ENCODE measurements around the gene SPRY1.

The SPRY1 gene

GRCh38 chr4:123412091-123412505 is 15.5 kb downstream of the SPRY1 start:
- no peak for DNase-seq

GRCh38 chr4:123412700-123413512 is 16.3 kb downstream of the SPRY1 start:
- DNase-seq: no peak

GRCh38 chr4:123415576-123415975 is 19.0 kb downstream of the SPRY1 start:
- no peak for DNase-seq

GRCh38 chr4:123415977-123416376 is 19.4 kb downstream of the SPRY1 start:
- peak; percentile 29 for DNase-seq

- DNase-seq: no peak
These were observed 21.2 kb downstream of the SPRY1 start for GRCh38 chr4:123417813-123418212.

GRCh38 chr4:123418351-123418931 is 21.8 kb downstream of the SPRY1 start:
- no peak for DNase-seq

- DNase-seq: no peak
These were observed 23.5 kb downstream of the SPRY1 start for GRCh38 chr4:123419885-123420755.

GRCh38 chr4:123421227-123421936 is 24.8 kb downstream of the SPRY1 start:
- DNase-seq: no peak

- DNase-seq: peak; percentile 24
These were observed 25.6 kb downstream of the SPRY1 start for GRCh38 chr4:123421937-123422781.

- no peak for DNase-seq
These were observed 27.2 kb downstream of the SPRY1 start for GRCh38 chr4:123423819-123424218.

- DNase-seq: no peak
These were observed 31.4 kb downstream of the SPRY1 start for GRCh38 chr4:123427951-123428350.

GRCh38 chr4:123430031-123430430 is 33.4 kb downstream of the SPRY1 start:
- no peak for DNase-seq

- no peak for DNase-seq
These were observed 33.9 kb downstream of the SPRY1 start for GRCh38 chr4:123430501-123430900.

- DNase-seq: no peak
These were observed 37.0 kb downstream of the SPRY1 start for GRCh38 chr4:123433573-123433972.

- no peak for DNase-seq
These were observed 37.4 kb downstream of the SPRY1 start for GRCh38 chr4:123433976-123434375.

GRCh38 chr4:123435246-123436113 is 38.9 kb downstream of the SPRY1 start:
- no peak for DNase-seq

- no peak for DNase-seq
These were observed 41.4 kb downstream of the SPRY1 start for GRCh38 chr4:123438031-123438430.

GRCh38 chr4:123443401-123444289 is 47.0 kb downstream of the SPRY1 start:
- DNase-seq: no peak

- no peak for DNase-seq
These were observed 47.7 kb downstream of the SPRY1 start for GRCh38 chr4:123444290-123444731.
